ENCODE data around the gene CCHCR1. TPM values are rescaled to one million over a fixed set of nuclear protein-coding genes. Genes with fewer than 3 reads are reported as not detected.

The CCHCR1 gene
- total and polyA plus RNA-seq, 2 of the 13 experiments (the other 11 are each of a cell fraction or from before 2014, with no cell fraction given): 14.6 to 28.2 TPM

DNA sequence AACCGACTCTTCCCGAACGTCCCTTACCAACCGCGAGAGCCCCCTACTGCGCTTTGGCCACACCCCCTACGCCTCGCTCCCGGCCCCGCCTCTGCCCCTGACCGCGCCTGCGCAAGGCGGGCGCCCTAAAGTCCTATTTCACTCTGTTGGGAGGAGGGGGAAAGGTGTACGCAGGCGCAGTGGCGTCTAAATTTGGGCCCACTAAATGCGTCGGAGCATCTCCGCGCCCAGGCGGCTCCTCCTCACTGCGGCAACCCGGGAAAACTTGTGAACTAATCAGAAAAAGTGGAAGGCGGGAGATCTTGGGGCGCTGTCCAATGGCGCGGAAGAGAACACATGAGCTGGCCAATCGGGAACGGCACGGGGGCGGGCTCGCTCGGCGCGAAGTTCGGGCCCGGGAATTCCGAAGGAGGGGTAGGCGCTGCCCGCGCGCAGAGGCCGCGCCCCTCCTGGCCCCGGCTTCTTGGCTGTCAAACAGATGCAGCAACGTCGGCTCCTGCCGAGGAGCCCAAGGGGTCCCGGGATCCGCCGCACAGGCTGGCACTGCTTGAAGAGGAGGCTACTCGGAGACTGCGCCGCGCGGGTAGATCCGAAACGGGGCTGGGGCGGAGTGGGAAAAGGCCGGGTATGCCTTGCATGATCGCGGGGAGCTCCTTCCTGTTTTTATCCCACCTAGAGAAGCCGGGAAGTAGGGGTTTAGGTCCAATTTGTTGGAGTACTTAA is 699 bp upstream of the CCHCR1 start, which contains the start of gene TCF19 (continued):
- TF ChIP-seq, protein P1, sequence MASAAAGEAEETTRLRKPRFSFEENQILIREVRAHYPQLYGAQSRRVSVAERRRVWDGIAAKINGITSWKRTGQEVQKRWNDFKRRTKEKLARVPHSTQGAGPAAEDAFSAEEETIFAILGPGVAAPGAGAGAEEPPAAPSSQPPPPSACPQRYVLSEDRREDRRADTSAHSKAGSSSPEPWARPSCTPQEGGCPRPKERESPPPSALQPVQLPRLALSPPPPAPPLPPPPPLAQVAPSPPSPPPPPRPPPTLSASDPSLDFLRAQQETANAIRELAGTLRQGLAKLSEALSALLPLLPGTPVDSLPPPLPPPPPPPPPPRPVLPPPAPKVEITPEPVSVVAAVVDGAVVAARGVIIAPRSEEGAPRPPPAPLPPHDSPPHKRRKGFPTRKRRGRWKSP (CRISPR knock-in tag; IDR thresholded peaks at IDR 0.05): peak; percentile 87
- no peak for TF ChIP-seq ZFP37 (CRISPR knock-in tag; IDR thresholded peaks at IDR 0.05; ENCODE audit: borderline replicate concordance)
- peak; percentile 100 for TF ChIP-seq E2F1 (CRISPR knock-in tag; IDR thresholded peaks at IDR 0.05)
- peak; percentile 91; the same call in 1 of the 2 replicates for TF ChIP-seq SRY (CRISPR knock-in tag; IDR thresholded peaks at IDR 0.05)
- TF ChIP-seq ELK4 (CRISPR knock-in tag; IDR thresholded peaks at IDR 0.05; ENCODE audit: borderline replicate concordance): no peak
- TF ChIP-seq RFXAP (CRISPR knock-in tag; IDR thresholded peaks at IDR 0.05; ENCODE audit: borderline replicate concordance): peak; percentile 74; the same call in 1 of the 2 replicates
- peak; percentile 96; the same call in 1 of the 2 replicates for TF ChIP-seq ZNF724P (CRISPR knock-in tag; IDR thresholded peaks at IDR 0.05; ENCODE audit: borderline replicate concordance)
- no peak for TF ChIP-seq SRSF1 (optimal IDR thresholded peaks at IDR 0.05; ENCODE audit: low read depth, low read length)
- TF ChIP-seq TBX2 (CRISPR knock-in tag; IDR thresholded peaks at IDR 0.05; ENCODE audit: borderline replicate concordance): peak; percentile 85
- TF ChIP-seq, protein P2, sequence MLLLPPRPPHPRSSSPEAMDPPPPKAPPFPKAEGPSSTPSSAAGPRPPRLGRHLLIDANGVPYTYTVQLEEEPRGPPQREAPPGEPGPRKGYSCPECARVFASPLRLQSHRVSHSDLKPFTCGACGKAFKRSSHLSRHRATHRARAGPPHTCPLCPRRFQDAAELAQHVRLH (CRISPR knock-in tag; IDR thresholded peaks at IDR 0.05; ENCODE audit: borderline replicate concordance, low read depth): peak; percentile 41; the same call in 1 of the 2 replicates
- TF ChIP-seq ZNF282 (IDR thresholded peaks at IDR 0.05; ENCODE audit: partially characterized antibody): no peak
- TF ChIP-seq, protein P3, sequence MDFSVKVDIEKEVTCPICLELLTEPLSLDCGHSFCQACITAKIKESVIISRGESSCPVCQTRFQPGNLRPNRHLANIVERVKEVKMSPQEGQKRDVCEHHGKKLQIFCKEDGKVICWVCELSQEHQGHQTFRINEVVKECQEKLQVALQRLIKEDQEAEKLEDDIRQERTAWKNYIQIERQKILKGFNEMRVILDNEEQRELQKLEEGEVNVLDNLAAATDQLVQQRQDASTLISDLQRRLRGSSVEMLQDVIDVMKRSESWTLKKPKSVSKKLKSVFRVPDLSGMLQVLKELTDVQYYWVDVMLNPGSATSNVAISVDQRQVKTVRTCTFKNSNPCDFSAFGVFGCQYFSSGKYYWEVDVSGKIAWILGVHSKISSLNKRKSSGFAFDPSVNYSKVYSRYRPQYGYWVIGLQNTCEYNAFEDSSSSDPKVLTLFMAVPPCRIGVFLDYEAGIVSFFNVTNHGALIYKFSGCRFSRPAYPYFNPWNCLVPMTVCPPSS (IDR thresholded peaks at IDR 0.05): no peak
- no peak for TF ChIP-seq ZEB1 (IDR thresholded peaks at IDR 0.05; ENCODE audit: insufficient replicate concordance, low read depth)
- TF ChIP-seq RBAK (CRISPR knock-in tag; IDR thresholded peaks at IDR 0.05): no peak
- TF ChIP-seq FOXA1 (IDR thresholded peaks at IDR 0.05): no peak
- TF ChIP-seq FOXA1 (CRISPR knock-in tag; IDR thresholded peaks at IDR 0.05): no peak
- no peak for TF ChIP-seq ZNF678 (CRISPR knock-in tag; IDR thresholded peaks at IDR 0.05)
- peak; percentile 97 for TF ChIP-seq NFYB (CRISPR knock-in tag; IDR thresholded peaks at IDR 0.05)
- peak; percentile 96 for TF ChIP-seq HNRNPLL (IDR thresholded peaks at IDR 0.05; ENCODE audit: low read depth, low read length, poor library complexity, severe bottlenecking)
- TF ChIP-seq ZNF552 (CRISPR knock-in tag; IDR thresholded peaks at IDR 0.05; ENCODE audit: borderline replicate concordance): no peak
- TF ChIP-seq ZBTB7B (CRISPR knock-in tag; IDR thresholded peaks at IDR 0.05): 0 out of 2 replicates have a peak, but pooled peaks have one; percentile 15
- no peak for TF ChIP-seq ZNF12 (CRISPR knock-in tag; IDR thresholded peaks at IDR 0.05)
- TF ChIP-seq SAP130 (CRISPR knock-in tag; IDR thresholded peaks at IDR 0.05; ENCODE audit: low read depth): peak; percentile 100
- TF ChIP-seq ZNF879 (CRISPR knock-in tag; IDR thresholded peaks at IDR 0.05): no peak
- TF ChIP-seq ZNF775 (CRISPR knock-in tag; IDR thresholded peaks at IDR 0.05; ENCODE audit: borderline replicate concordance): peak; percentile 50; the same call in 1 of the 2 replicates

All from HepG2 (cell line).